Neural cell (in vitro differentiated cells): ENCODE results near the gene MTOR. TPM values are rescaled to one million over a fixed set of nuclear protein-coding genes. Genes with fewer than 3 reads are reported as not detected.

Source experiments
- H2AFZ ChIP-seq: fragments of 200-600, 300-800 bp; sonication (generic), shearing (Covaris generic); 2 replicates; pipeline ENCODE4 v1.6.0; 2014; ENCODE audit warnings: low read depth, mild to moderate bottlenecking, antibody characterized with exemption, low read length, moderate library complexity
- H3F3A ChIP-seq: fragments of 200-600 bp; shearing (Covaris generic); 2 replicates; pipeline ENCODE4 v1.6.1; 2016; ENCODE audit warnings: mild to moderate bottlenecking, moderate library complexity, mixed read lengths, antibody characterized with exemption, low read length; ENCODE audit not compliant: insufficient read depth, poor library complexity, severe bottlenecking
- H3K27ac ChIP-seq: fragments of 200-600, 300-800 bp; sonication (generic), shearing (Covaris generic); 2 replicates; pipeline ENCODE4 v1.5.1; 2014; ENCODE audit warnings: mild to moderate bottlenecking, low read length, moderate library complexity
- H3K27me3 ChIP-seq: fragments of 300-800, 200-600 bp; sonication (generic), shearing (Covaris generic); 2 replicates; pipeline ENCODE4 v1.6.0; 2014; ENCODE audit warnings: mild to moderate bottlenecking, low read depth, low read length, moderate library complexity; ENCODE audit not compliant: insufficient read depth
- H3K36me3 ChIP-seq: fragments of 300-800, 200-600 bp; sonication (generic), shearing (Covaris generic); 2 replicates; pipeline ENCODE4 v1.5.1; 2014; ENCODE audit warnings: mild to moderate bottlenecking, antibody characterized with exemption, low read length, moderate library complexity; ENCODE audit not compliant: insufficient read depth
- H3K4me2 ChIP-seq: fragments of 300-800, 200-600 bp; sonication (generic), shearing (Covaris generic); 2 replicates; pipeline ENCODE4 v1.6.0; 2014; ENCODE audit warnings: mild to moderate bottlenecking, low read length
- H3K4me3 ChIP-seq: fragments of 300-800, 200-600 bp; sonication (generic), shearing (Covaris generic); 2 replicates; pipeline ENCODE4 v1.5.1; 2014; ENCODE audit warnings: mild to moderate bottlenecking, low read length, moderate library complexity
- H3K79me2 ChIP-seq: fragments of 200-600 bp; shearing (Covaris generic); replicated peaks from 2 replicates; pipeline ENCODE4 v1.6.0; 2014; ENCODE audit warnings: mild to moderate bottlenecking, low read length, moderate library complexity; ENCODE audit not compliant: insufficient read depth
- H3K9ac ChIP-seq: fragments of 300-800, 200-600 bp; sonication (generic), shearing (Covaris generic); 2 replicates; pipeline ENCODE4 v1.6.1; 2016; ENCODE audit warnings: mild to moderate bottlenecking, low read length, mixed read lengths
- H3K9me2 ChIP-seq: fragments of 200-600 bp; shearing (Covaris generic); 2 replicates; pipeline ENCODE4 v1.6.1; 2016; ENCODE audit warnings: mild to moderate bottlenecking, low read length, mixed read lengths; ENCODE audit not compliant: insufficient read depth
- H3K9me3 ChIP-seq: fragments of 200-600, 300-800 bp; sonication (generic), shearing (Covaris generic); 2 replicates; pipeline ENCODE4 v1.6.1; 2016; ENCODE audit warnings: mild to moderate bottlenecking, mixed run types, low read length, moderate library complexity, mixed read lengths
- H4K20me1 ChIP-seq: fragments of 200-600 bp; shearing (Covaris generic); 2 replicates; pipeline ENCODE4 v1.6.1; 2016; ENCODE audit warnings: mild to moderate bottlenecking, mixed run types; ENCODE audit not compliant: insufficient read depth
- CTCF ChIP-seq: fragments of 450-650 bp; IDR thresholded peaks from 2 replicates; pipeline ENCODE4 v1.5.1; 2014; ENCODE audit warnings: antibody characterized with exemption, mild to moderate bottlenecking, moderate library complexity; ENCODE audit not compliant: poor library complexity, severe bottlenecking
- EP300 ChIP-seq: fragments of 450-650 bp; conservative IDR thresholded peaks from 2 replicates; pipeline ENCODE4 v1.6.1; 2014; ENCODE audit warnings: antibody characterized with exemption, mild to moderate bottlenecking, moderate library complexity; ENCODE audit not compliant: poor library complexity, severe bottlenecking
- EZH2 ChIP-seq: fragments of 200-600, 300-800 bp; shearing (Covaris generic), sonication (generic); IDR thresholded peaks from 2 replicates; pipeline ENCODE4 v1.6.1; 2014; ENCODE audit warnings: antibody characterized with exemption, low read length, borderline replicate concordance, mild to moderate bottlenecking; ENCODE audit not compliant: insufficient read depth, poor library complexity, severe bottlenecking
- MXI1 ChIP-seq: fragments of 450-650 bp; conservative IDR thresholded peaks from 2 replicates; pipeline ENCODE4 v1.6.1; 2014; ENCODE audit warnings: antibody characterized with exemption, mild to moderate bottlenecking; ENCODE audit not compliant: poor library complexity, severe bottlenecking
- POLR2AphosphoS5 ChIP-seq: IDR thresholded peaks from 2 replicates; pipeline ENCODE4 v1.6.1; 2012
- RAD21 ChIP-seq: fragments of 450-650 bp; conservative IDR thresholded peaks from 2 replicates; pipeline ENCODE4 v1.6.1; 2014; ENCODE audit warnings: antibody characterized with exemption, mild to moderate bottlenecking, moderate library complexity
- REST ChIP-seq: IDR thresholded peaks from 2 replicates; pipeline ENCODE4 v1.6.1; 2012; ENCODE audit warnings: borderline replicate concordance
- SMC3 ChIP-seq: fragments of 450-650 bp; conservative IDR thresholded peaks from 2 replicates; pipeline ENCODE4 v1.6.1; 2014; ENCODE audit warnings: antibody characterized with exemption, mild to moderate bottlenecking, moderate library complexity; ENCODE audit not compliant: poor library complexity
- TAF1 ChIP-seq: IDR thresholded peaks from 2 replicates; pipeline ENCODE4 v1.6.1; 2012; ENCODE audit warnings: low read depth
- polyA plus RNA-seq: library from polyadenylated mRNA; depleted of rRNA; stranded (reverse); fragments of >200 nt; gene quantifications from 2 replicates; pipeline ENCODE4 v1.2.3, GENCODE V29; 2014

The MTOR gene
- polyA plus RNA-seq, 1 donor from 2014 or later: 41.2 TPM

DNA sequence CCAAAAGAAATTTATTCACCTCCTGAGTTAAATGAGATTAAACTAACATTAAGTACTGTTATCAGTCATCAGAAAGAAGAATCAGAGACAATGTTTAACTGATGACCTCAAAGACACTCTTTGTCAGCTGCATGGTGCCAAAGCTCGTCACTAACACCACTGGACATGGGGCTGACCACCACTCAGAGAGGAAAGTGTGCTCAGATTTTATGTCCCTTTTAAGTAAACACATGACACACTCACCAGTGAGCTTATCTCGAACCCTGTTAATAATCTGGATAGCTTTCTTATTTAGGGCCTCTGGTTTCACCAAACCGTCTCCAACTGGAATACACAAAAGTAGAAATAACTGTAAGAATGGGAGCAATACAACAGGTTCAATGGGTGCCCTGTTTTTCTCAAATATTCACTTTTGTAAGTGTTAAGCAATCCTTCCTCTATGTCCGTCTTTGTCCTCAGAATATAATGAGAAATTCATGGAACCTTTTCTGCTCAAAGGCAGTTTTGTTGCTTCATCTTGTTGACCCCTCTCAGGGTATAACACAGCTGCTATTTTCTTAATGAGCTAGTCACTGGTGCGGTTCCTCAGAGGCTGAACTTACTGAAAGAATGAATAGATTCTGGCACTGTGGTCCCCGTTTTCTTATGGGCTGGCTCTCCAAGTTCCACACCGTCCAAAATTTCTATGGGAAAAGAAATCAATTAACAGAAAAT is 153.1 kb downstream of the MTOR start:
- Histone ChIP-seq H3K36me3 (peaks cover 10% of the 10 kb centered on the region), H3K9ac (no peak overlapping the region), H3F3A (no peaks in the 10 kb centered on the region), H3K9me2 (no peaks in the 10 kb centered on the region), H3K79me2 (no peaks in the 10 kb centered on the region), H4K20me1 (no peaks in the 10 kb centered on the region), H3K27me3 (no peaks in the 10 kb centered on the region), H3K4me3 (no peak overlapping the region), H3K9me3 (no peaks in the 10 kb centered on the region), H3K27ac (no peak overlapping the region), H3K4me2 (no peak overlapping the region), H2AFZ (no peak overlapping the region)
- TF ChIP-seq EP300: no peak
- no peak for TF ChIP-seq SMC3
- no peak for TF ChIP-seq MXI1
- no peak for TF ChIP-seq RAD21
- TF ChIP-seq TAF1: no peak
- no peak for TF ChIP-seq EZH2
- no peak for TF ChIP-seq POLR2AphosphoS5
- TF ChIP-seq REST: no peak
- TF ChIP-seq CTCF: no peak

GRCh38 chr1:11107599-11107998 is 154.8 kb downstream of the MTOR start:
- no peaks in the 10 kb centered on the region for H3F3A ChIP-seq
- H3K9ac ChIP-seq: no peak overlapping the region
- H2AFZ ChIP-seq: no peak overlapping the region
- no peaks in the 10 kb centered on the region for H3K79me2 ChIP-seq
- no peaks in the 10 kb centered on the region for H3K9me3 ChIP-seq
- no peak overlapping the region for H3K4me2 ChIP-seq
- TF ChIP-seq EP300 (no peak), TAF1 (no peak), CTCF (no peak), RAD21 (no peak), POLR2AphosphoS5 (no peak), MXI1 (no peak), EZH2 (no peak), REST (no peak), SMC3 (no peak)
- no peaks in the 10 kb centered on the region for H3K27me3 ChIP-seq
- no peak overlapping the region for H3K27ac ChIP-seq
- no peak overlapping the region for H3K4me3 ChIP-seq
- H3K36me3 ChIP-seq: peaks cover 7% of the 10 kb centered on the region
- no peaks in the 10 kb centered on the region for H4K20me1 ChIP-seq
- no peaks in the 10 kb centered on the region for H3K9me2 ChIP-seq
